SKM-1 (cell line): ENCODE results near the gene WNT5A.

Source experiments
- DNase-seq: peaks from one replicate; lab custom pipeline; 2025; ENCODE audit not compliant: unreplicated experiment; lab: John Stamatoyannopoulos, UW

WNT5A gene

GRCh38 chr3:55482496-55483195 is 4.5 kb downstream of the WNT5A start:
- DNase-seq, result no peak

- no peak for DNase-seq
Measured at GRCh38 chr3:55481744-55482495, 5.2 kb downstream of the WNT5A start.

- DNase-seq, result no peak
Measured at GRCh38 chr3:55480911-55481743, 6.0 kb downstream of the WNT5A start.

- no peak for DNase-seq
Measured at GRCh38 chr3:55477306-55478303, 9.5 kb downstream of the WNT5A start.

- DNase-seq, result no peak
Measured at GRCh38 chr3:55476515-55476914, 10.6 kb downstream of the WNT5A start.

GRCh38 chr3:55474213-55474632 is 12.9 kb downstream of the WNT5A start:
- no peak for DNase-seq

GRCh38 chr3:55473788-55474187 is 13.3 kb downstream of the WNT5A start:
- no peak for DNase-seq

GRCh38 chr3:55471522-55472280 is 15.4 kb downstream of the WNT5A start:
- DNase-seq, result no peak

GRCh38 chr3:55471084-55471483 is 16.0 kb downstream of the WNT5A start:
- no peak for DNase-seq

GRCh38 chr3:55469957-55470526 is 17.1 kb downstream of the WNT5A start:
- DNase-seq, result no peak

- DNase-seq, result no peak
Measured at GRCh38 chr3:55468251-55468650, 18.9 kb downstream of the WNT5A start.

GRCh38 chr3:55467099-55467498 is 20.0 kb downstream of the WNT5A start:
- no peak for DNase-seq

GRCh38 chr3:55466526-55466925 is 20.6 kb downstream of the WNT5A start:
- no peak for DNase-seq

- no peak for DNase-seq
Measured at GRCh38 chr3:55461896-55462295, 25.2 kb downstream of the WNT5A start.

GRCh38 chr3:55459838-55460237 is 27.3 kb downstream of the WNT5A start:
- no peak for DNase-seq

GRCh38 chr3:55458181-55458790 is 28.8 kb downstream of the WNT5A start:
- DNase-seq, result no peak

- DNase-seq, result no peak
Measured at GRCh38 chr3:55455915-55456314, 31.2 kb downstream of the WNT5A start.

- DNase-seq, result no peak
Measured at GRCh38 chr3:55454611-55455010, 32.5 kb downstream of the WNT5A start.

- no peak for DNase-seq
Measured at GRCh38 chr3:55453886-55454496, 33.1 kb downstream of the WNT5A start.
